ENCODE measurements around the gene OTOGL.

OTOGL gene

GRCh38 chr12:80193865-80194264 lies 94.5 kb downstream of the OTOGL start:
- TF ChIP-seq, protein P1, sequence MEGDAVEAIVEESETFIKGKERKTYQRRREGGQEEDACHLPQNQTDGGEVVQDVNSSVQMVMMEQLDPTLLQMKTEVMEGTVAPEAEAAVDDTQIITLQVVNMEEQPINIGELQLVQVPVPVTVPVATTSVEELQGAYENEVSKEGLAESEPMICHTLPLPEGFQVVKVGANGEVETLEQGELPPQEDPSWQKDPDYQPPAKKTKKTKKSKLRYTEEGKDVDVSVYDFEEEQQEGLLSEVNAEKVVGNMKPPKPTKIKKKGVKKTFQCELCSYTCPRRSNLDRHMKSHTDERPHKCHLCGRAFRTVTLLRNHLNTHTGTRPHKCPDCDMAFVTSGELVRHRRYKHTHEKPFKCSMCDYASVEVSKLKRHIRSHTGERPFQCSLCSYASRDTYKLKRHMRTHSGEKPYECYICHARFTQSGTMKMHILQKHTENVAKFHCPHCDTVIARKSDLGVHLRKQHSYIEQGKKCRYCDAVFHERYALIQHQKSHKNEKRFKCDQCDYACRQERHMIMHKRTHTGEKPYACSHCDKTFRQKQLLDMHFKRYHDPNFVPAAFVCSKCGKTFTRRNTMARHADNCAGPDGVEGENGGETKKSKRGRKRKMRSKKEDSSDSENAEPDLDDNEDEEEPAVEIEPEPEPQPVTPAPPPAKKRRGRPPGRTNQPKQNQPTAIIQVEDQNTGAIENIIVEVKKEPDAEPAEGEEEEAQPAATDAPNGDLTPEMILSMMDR (conservative IDR thresholded peaks at IDR 0.05; ENCODE audit: low read depth, low read length) = no peak
- H3K79me2 ChIP-seq (ENCODE audit: insufficient read depth, low read depth) = no peaks in the 10 kb centered on the region
- H3K9ac ChIP-seq = no peak overlapping the region
- no peaks in the 10 kb centered on the region for H3K36me3 ChIP-seq (ENCODE audit: insufficient read depth)
- H4K20me1 ChIP-seq (ENCODE audit: insufficient read depth) = no peaks in the 10 kb centered on the region
- no peak overlapping the region for H3K4me2 ChIP-seq
- no peak overlapping the region for H3K27ac ChIP-seq
- no peaks in the 10 kb centered on the region for H3K27me3 ChIP-seq (ENCODE audit: insufficient read depth, low read depth)
- H2AFZ ChIP-seq (ENCODE audit: low read depth) = no peak overlapping the region
- no peak overlapping the region for H3K4me3 ChIP-seq (IDR thresholded peaks at IDR 0.05; ENCODE audit: insufficient read depth, low read depth, low read length)
- H3K4me1 ChIP-seq (ENCODE audit: low read depth, poor library complexity, severe bottlenecking) = peaks cover 79% of the 10 kb centered on the region

- peaks cover 65% of the 10 kb centered on the region for H3K4me1 ChIP-seq (ENCODE audit: low read depth, poor library complexity, severe bottlenecking)
- no peak overlapping the region for H3K4me3 ChIP-seq (IDR thresholded peaks at IDR 0.05; ENCODE audit: insufficient read depth, low read depth, low read length)
- no peaks in the 10 kb centered on the region for H3K36me3 ChIP-seq (ENCODE audit: insufficient read depth)
- peak overlapping the region; percentile 1; the same call in 1 of the 2 replicates for H3K4me2 ChIP-seq
- H3K79me2 ChIP-seq (ENCODE audit: insufficient read depth, low read depth) = no peaks in the 10 kb centered on the region
- H4K20me1 ChIP-seq (ENCODE audit: insufficient read depth) = no peaks in the 10 kb centered on the region
- H2AFZ ChIP-seq (ENCODE audit: low read depth) = no peak overlapping the region
- no peaks in the 10 kb centered on the region for H3K27me3 ChIP-seq (ENCODE audit: insufficient read depth, low read depth)
- TF ChIP-seq, protein P1 (conservative IDR thresholded peaks at IDR 0.05; ENCODE audit: low read depth, low read length) = peak; percentile 87
- H3K9ac ChIP-seq = no peak overlapping the region
- H3K27ac ChIP-seq = no peak overlapping the region
These were observed 95.9 kb downstream of the OTOGL start for GRCh38 chr12:80195074-80195726.

- Histone ChIP-seq H3K79me2 (ENCODE audit: insufficient read depth, low read depth) (no peaks in the 10 kb centered on the region), H3K4me3 (IDR thresholded peaks at IDR 0.05; ENCODE audit: insufficient read depth, low read depth, low read length) (no peak overlapping the region), H3K36me3 (ENCODE audit: insufficient read depth) (no peaks in the 10 kb centered on the region), H3K4me1 (ENCODE audit: low read depth, poor library complexity, severe bottlenecking) (peaks cover 61% of the 10 kb centered on the region), H3K27ac (no peak overlapping the region), H3K4me2 (peak overlapping the region; percentile 1; the same call in 1 of the 2 replicates), H2AFZ (ENCODE audit: low read depth) (no peak overlapping the region), H3K27me3 (ENCODE audit: insufficient read depth, low read depth) (no peaks in the 10 kb centered on the region), H3K9ac (no peak overlapping the region), H4K20me1 (ENCODE audit: insufficient read depth) (no peaks in the 10 kb centered on the region)
- TF ChIP-seq, protein P1 (conservative IDR thresholded peaks at IDR 0.05; ENCODE audit: low read depth, low read length) = no peak
These were observed 96.4 kb downstream of the OTOGL start for GRCh38 chr12:80195737-80196136.

DNA sequence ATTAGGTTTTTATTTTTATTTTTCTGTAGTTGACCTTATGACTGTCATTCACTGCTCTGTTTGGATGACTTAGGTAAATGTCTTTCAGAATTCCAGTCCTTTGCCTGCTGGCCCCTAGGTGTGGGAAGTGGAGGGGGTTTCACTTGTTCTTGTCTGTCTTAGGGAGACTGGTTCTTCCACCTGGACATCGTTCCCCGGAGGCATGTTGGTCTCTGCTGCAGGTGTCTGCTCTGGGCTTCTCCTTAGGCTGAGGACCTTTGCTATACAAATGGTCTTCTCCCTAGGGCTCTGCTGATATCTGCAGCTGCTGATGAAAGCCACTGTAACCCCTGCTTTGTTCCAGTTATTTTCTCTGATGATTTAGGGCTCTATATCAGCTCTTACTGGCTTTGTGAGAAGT lies 97.1 kb downstream of the OTOGL start:
- Histone ChIP-seq H3K79me2 (ENCODE audit: insufficient read depth, low read depth) (no peaks in the 10 kb centered on the region), H4K20me1 (ENCODE audit: insufficient read depth) (no peaks in the 10 kb centered on the region), H3K4me2 (no peak overlapping the region), H2AFZ (ENCODE audit: low read depth) (no peak overlapping the region), H3K36me3 (ENCODE audit: insufficient read depth) (no peaks in the 10 kb centered on the region), H3K9ac (no peak overlapping the region), H3K4me1 (ENCODE audit: low read depth, poor library complexity, severe bottlenecking) (peaks cover 54% of the 10 kb centered on the region), H3K4me3 (IDR thresholded peaks at IDR 0.05; ENCODE audit: insufficient read depth, low read depth, low read length) (no peak overlapping the region), H3K27me3 (ENCODE audit: insufficient read depth, low read depth) (no peaks in the 10 kb centered on the region), H3K27ac (no peak overlapping the region)
- TF ChIP-seq, protein P1 (conservative IDR thresholded peaks at IDR 0.05; ENCODE audit: low read depth, low read length) = no peak

All from KMS-11 (cell line).